GM12874 (cell line): ENCODE data around the gene GJA1.

Experiments used
- CTCF ChIP-seq: IDR thresholded peaks from 2 replicates; pipeline ENCODE4 v1.5.1; 2011; ENCODE audit warnings: low read depth, mild to moderate bottlenecking, control low read depth, low read length, moderate library complexity; ENCODE audit not compliant: insufficient read depth

The GJA1 gene

GRCh38 chr6:121485359-121485811, 49.9 kb downstream of the GJA1 start:
- TF ChIP-seq CTCF: no peak

GRCh38 chr6:121491576-121491975, 56.1 kb downstream of the GJA1 start:
- TF ChIP-seq CTCF: no peak

- TF ChIP-seq CTCF: no peak
Observed at GRCh38 chr6:121492536-121492935, 57.1 kb downstream of the GJA1 start.

- no peak for TF ChIP-seq CTCF
Observed at GRCh38 chr6:121497970-121498375, 62.5 kb downstream of the GJA1 start.

- TF ChIP-seq CTCF: no peak
Observed at GRCh38 chr6:121498481-121499276, 63.2 kb downstream of the GJA1 start.
